SW 1271 (cell line): ENCODE results near the gene FZD7.

Source experiments
- DNase-seq, 2 experiments: peaks; one replicate each; lab custom pipeline; 2025; lab: John Stamatoyannopoulos, UW

FZD7 gene

GRCh38 chr2:202069170-202070067 lies 35.8 kb downstream of the FZD7 start:
- no peak for DNase-seq

GRCh38 chr2:202071107-202071506 lies 37.5 kb downstream of the FZD7 start:
- DNase-seq: no peak

GRCh38 chr2:202072226-202072625 lies 38.6 kb downstream of the FZD7 start:
- no peak for DNase-seq

GRCh38 chr2:202072737-202073401 lies 39.2 kb downstream of the FZD7 start, which contains the start of gene KIAA2012:
Gene KIAA2012 (plus strand): TSS chr2:202073255. CDS start chr2:202073628, 373 bp downstream.
- no peak for DNase-seq

GRCh38 chr2:202074324-202074723 lies 40.7 kb downstream of the FZD7 start:
- DNase-seq: no peak

- no peak for DNase-seq
Observed at GRCh38 chr2:202079310-202079709, 45.7 kb downstream of the FZD7 start.

GRCh38 chr2:202084265-202084664 lies 50.6 kb downstream of the FZD7 start:
- DNase-seq: no peak
